ENCODE measurements around the gene MMP20. TPM values are rescaled to one million over a fixed set of nuclear protein-coding genes. Genes with fewer than 3 reads are reported as not detected.

MMP20 gene
- total and polyA plus RNA-seq, 2 of the 13 experiments (the other 11 are each of a cell fraction or from before 2014, with no cell fraction given) = 0.05 TPM; not detected in 1

GRCh38 chr11:102603091-102603490, 22.0 kb downstream of the MMP20 start (continued):
- TF ChIP-seq ZNF512B (CRISPR knock-in tag; IDR thresholded peaks at IDR 0.05; ENCODE audit: borderline replicate concordance) (no peak), ZSCAN22 (CRISPR knock-in tag; IDR thresholded peaks at IDR 0.05) (no peak), HMG20A (CRISPR knock-in tag; IDR thresholded peaks at IDR 0.05; ENCODE audit: borderline replicate concordance) (peak; percentile 89), DZIP1 (CRISPR knock-in tag; IDR thresholded peaks at IDR 0.05) (no peak), TFDP2 (CRISPR knock-in tag; IDR thresholded peaks at IDR 0.05) (no peak), IRF9 (CRISPR knock-in tag; IDR thresholded peaks at IDR 0.05; ENCODE audit: borderline replicate concordance) (no peak), ZBTB3 (CRISPR knock-in tag; IDR thresholded peaks at IDR 0.05; ENCODE audit: borderline replicate concordance, low read depth) (no peak), HDAC1 (CRISPR knock-in tag; IDR thresholded peaks at IDR 0.05) (no peak), KAT2B (IDR thresholded peaks at IDR 0.05; ENCODE audit: borderline replicate concordance, low read depth, low read length) (no peak), PHF21A (CRISPR knock-in tag; IDR thresholded peaks at IDR 0.05) (peak; percentile 86), ZNF17 (CRISPR knock-in tag; IDR thresholded peaks at IDR 0.05) (no peak), ATF1 (CRISPR knock-in tag; IDR thresholded peaks at IDR 0.05) (no peak), TEAD3 (CRISPR knock-in tag; optimal IDR thresholded peaks at IDR 0.05; ENCODE audit: borderline replicate concordance) (peak; percentile 94), THAP9 (CRISPR knock-in tag; IDR thresholded peaks at IDR 0.05; ENCODE audit: borderline replicate concordance) (no peak)

Measured in HepG2 (cell line).